ENCODE data around the gene FKBP1A. TPM values are rescaled to one million over a fixed set of nuclear protein-coding genes. Genes with fewer than 3 reads are reported as not detected.

FKBP1A gene
- total RNA-seq, 4 donors from 2014 or later = 76.2 to 132 (median 102) TPM

DNA sequence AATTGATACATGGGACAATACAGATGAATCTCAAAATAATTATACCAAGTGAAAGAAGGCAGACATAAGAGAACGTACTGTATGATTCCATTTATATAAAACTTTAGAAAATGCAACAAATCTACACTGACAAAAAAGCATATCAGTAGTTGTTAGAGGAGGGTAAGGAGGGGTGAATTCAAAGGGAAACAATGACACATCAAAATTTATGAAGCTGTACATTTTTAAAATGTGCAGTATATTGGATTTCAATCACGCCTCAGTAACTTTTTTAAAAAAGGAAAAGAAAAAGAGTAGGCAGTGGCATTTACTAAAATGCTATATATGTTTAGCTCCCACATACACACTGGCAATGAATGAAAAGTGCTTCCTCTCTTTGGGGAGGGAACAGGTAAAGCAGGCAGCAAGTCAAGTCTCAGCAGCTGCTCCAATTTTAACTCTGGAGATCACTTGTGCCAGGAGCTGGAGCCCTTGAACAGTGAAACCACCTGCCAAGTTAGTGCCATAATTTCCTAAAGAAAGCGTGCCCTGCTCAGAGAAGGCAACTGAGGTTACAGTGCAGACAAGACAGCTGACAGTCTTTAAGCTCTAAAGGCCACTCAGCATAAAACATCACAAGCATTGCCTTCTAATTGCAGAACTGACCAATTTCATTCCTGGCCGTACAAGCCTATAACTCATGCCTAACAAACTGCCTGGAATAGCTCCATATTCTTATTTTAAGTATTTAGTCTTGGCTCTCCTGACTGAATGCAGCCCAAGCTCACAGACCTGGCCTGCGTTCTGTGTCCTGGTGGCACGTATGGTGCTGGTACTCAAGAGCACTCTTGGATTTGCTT lies 10.9 kb downstream of the FKBP1A start:
- Histone ChIP-seq H3K4me3 (no peak overlapping the region), H3K27ac (peak overlapping the region in 1 of 4 donors; percentile 7), H3K9me3 (no peaks in the 10 kb centered on the region), H3K36me3 (peaks cover 0 to 22% (median 0%) of the 10 kb centered on the region in 3 donors), H3K27me3 (no peaks in the 10 kb centered on the region), H3K4me1 (peaks cover 17 to 92% (median 30%) of the 10 kb centered on the region in 3 donors)
- WGBS, 2 donors = 34 to 46% methylated on average over 6 of the region's 6 CpGs
- intact Hi-C loops (cut with DNase I) = no loop called here
- TF ChIP-seq, protein P1, sequence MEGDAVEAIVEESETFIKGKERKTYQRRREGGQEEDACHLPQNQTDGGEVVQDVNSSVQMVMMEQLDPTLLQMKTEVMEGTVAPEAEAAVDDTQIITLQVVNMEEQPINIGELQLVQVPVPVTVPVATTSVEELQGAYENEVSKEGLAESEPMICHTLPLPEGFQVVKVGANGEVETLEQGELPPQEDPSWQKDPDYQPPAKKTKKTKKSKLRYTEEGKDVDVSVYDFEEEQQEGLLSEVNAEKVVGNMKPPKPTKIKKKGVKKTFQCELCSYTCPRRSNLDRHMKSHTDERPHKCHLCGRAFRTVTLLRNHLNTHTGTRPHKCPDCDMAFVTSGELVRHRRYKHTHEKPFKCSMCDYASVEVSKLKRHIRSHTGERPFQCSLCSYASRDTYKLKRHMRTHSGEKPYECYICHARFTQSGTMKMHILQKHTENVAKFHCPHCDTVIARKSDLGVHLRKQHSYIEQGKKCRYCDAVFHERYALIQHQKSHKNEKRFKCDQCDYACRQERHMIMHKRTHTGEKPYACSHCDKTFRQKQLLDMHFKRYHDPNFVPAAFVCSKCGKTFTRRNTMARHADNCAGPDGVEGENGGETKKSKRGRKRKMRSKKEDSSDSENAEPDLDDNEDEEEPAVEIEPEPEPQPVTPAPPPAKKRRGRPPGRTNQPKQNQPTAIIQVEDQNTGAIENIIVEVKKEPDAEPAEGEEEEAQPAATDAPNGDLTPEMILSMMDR (IDR thresholded peaks at IDR 0.05) = no peak
- no peak for TF ChIP-seq POLR2A (IDR thresholded peaks at IDR 0.05)
- DNase-seq = no peak

DNA sequence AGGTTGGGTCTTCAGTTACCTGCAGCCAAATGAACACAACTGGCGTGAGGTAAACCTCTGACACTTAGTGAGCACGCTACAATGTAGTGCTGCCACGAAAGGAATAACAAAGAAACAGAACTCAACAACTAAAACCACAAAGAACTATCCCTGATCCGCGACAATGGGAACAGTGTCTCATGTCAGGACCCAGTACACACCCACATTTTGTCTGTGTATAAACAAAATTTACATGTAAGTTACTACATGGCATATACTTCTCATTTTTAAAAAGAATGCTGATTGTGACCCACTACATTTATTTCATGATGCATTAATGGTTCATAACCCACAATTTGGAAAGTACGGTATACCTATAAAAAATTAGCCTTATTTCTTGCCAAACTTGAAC lies 14.1 kb downstream of the FKBP1A start:
- 68 to 88% methylated on average over 6 of the region's 6 CpGs for WGBS, 2 donors
- Histone ChIP-seq H3K27ac (no peak overlapping the region), H3K4me1 (peaks cover 17 to 94% (median 43%) of the 10 kb centered on the region in 3 donors), H3K36me3 (peaks cover 0 to 17% (median 0%) of the 10 kb centered on the region in 3 donors), H3K9me3 (no peaks in the 10 kb centered on the region), H3K27me3 (no peaks in the 10 kb centered on the region), H3K4me3 (no peak overlapping the region)
- no peak for DNase-seq
- no peak for TF ChIP-seq POLR2A (IDR thresholded peaks at IDR 0.05)
- TF ChIP-seq, protein P1 (IDR thresholded peaks at IDR 0.05) = no peak
- intact Hi-C loops (cut with DNase I) = no loop called here

DNA sequence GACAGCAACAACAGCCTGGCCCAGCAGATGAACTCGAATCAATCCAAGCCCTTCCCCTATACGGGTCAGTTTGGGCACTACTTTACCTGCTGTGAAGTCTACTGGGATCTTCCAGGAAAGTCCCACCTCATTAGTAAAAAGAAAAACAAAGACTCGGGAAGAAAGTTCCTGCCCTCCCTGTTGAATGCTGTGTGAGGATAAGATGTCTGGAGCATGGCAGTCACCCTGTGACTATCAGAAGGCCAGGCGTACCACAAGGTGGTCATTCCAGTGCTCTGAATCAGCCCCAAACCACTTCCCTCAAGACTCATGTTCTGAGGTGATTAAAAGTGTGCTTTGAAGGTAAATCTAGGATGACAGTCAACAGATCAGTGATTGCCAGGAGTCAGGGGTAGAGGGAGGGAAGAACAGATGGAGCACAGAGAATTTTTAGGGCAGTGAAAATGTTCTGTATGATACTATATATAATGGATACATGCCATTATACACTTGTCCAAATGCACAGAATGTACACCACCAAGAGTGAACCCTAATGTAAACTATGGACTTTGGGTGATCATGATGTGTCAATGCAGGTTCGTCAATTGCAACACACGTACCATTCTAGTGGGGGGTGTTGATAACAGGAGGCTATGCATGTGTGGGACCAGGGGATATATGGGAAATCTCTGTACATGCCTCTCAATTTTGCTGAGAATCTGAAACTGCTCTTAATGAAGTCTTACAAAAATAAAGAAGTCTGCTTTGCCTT lies 14.7 kb downstream of the FKBP1A start:
- Histone ChIP-seq H3K27me3 (no peaks in the 10 kb centered on the region), H3K27ac (peak overlapping the region in 2 of 4 donors; percentile 9 to 13), H3K4me1 (peaks cover 17 to 94% (median 47%) of the 10 kb centered on the region in 3 donors), H3K9me3 (no peaks in the 10 kb centered on the region), H3K36me3 (peaks cover 0 to 23% (median 0%) of the 10 kb centered on the region in 3 donors), H3K4me3 (no peak overlapping the region)
- no peak for DNase-seq
- TF ChIP-seq POLR2A (IDR thresholded peaks at IDR 0.05) = no peak
- TF ChIP-seq, protein P1 (IDR thresholded peaks at IDR 0.05) = no peak
- WGBS, 2 donors = 74 to 81% methylated on average over 4 to 6 of the region's 6 CpGs
- intact Hi-C loops (cut with DNase I) = no loop called here

DNA sequence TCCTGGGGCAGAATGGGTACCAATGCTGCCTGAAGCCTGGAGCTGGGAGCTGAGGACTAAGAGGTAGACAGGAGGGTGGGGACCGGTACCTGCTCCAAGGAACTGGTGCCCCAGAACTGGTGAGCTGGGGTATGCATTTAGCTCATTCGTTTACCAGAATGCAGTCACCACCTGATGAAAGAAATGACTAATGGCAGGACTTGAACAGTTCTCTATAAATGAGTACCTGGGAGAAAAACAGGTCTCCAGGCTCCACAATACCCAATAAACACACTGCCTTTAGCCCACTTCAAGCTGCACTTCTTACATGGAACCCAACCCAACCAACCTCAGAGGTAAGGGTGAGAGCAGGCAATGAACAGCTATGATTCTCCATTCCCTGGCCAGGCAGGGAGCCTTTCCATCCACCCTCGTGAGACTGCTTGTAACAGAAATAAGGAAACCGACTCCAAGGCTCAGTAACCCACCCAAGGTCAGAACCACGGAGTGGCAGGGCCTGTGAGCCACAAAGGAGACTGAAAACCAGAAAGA lies 15.4 kb downstream of the FKBP1A start:
- Histone ChIP-seq H3K4me1 (peaks cover 12 to 94% (median 41%) of the 10 kb centered on the region in 3 donors), H3K4me3 (no peak overlapping the region), H3K27me3 (no peaks in the 10 kb centered on the region), H3K9me3 (no peaks in the 10 kb centered on the region), H3K27ac (peak overlapping the region; percentile 8 to 22 (median 11)), H3K36me3 (peaks cover 0 to 30% (median 0%) of the 10 kb centered on the region in 3 donors)
- no peak for TF ChIP-seq POLR2A (IDR thresholded peaks at IDR 0.05)
- TF ChIP-seq, protein P1 (IDR thresholded peaks at IDR 0.05) = no peak
- intact Hi-C loops (cut with DNase I) = no loop called here
- DNase-seq = no peak
- 67 to 70% methylated on average over 4 to 5 of the region's 5 CpGs for WGBS, 2 donors
